WI38 (cell line): ENCODE results near the gene NACC2.
"Not testable (repeated sequence)": the region's sequence is repeated elsewhere in the genome, so short reads cannot be mapped to it uniquely, and the experiment has no call there.

Experiments used
- H3K4me3 ChIP-seq: 2 replicates; pipeline ENCODE4 v1.5.1; 2011; ENCODE audit warnings: low read depth, mild to moderate bottlenecking, control low read depth, low read length
- CTCF ChIP-seq: IDR thresholded peaks from 2 replicates; pipeline ENCODE4 v1.5.1; 2012; ENCODE audit warnings: low read depth, mild to moderate bottlenecking, control low read depth, low read length

NACC2 gene

GRCh38 chr9:136031094-136031493 is 64.0 kb downstream of the NACC2 start:
- TF ChIP-seq CTCF, result no peak
- H3K4me3 ChIP-seq, result no peak overlapping the region

- no peak for TF ChIP-seq CTCF
- H3K4me3 ChIP-seq, result no peak overlapping the region
Observed at GRCh38 chr9:136029556-136029955, 65.5 kb downstream of the NACC2 start.

GRCh38 chr9:136028760-136029470 is 66.2 kb downstream of the NACC2 start:
- TF ChIP-seq CTCF, result no peak

GRCh38 chr9:136026943-136027289 is 68.2 kb downstream of the NACC2 start:
- H3K4me3 ChIP-seq, result not testable (repeated sequence)

More at GRCh38 chr9:136028760-136029470, 66.2 kb downstream of the NACC2 start:
- no peak overlapping the region for H3K4me3 ChIP-seq

GRCh38 chr9:136026266-136026942 is 68.7 kb downstream of the NACC2 start:
- no peak overlapping the region for H3K4me3 ChIP-seq
- TF ChIP-seq CTCF, result no peak

GRCh38 chr9:136025481-136025880 is 69.6 kb downstream of the NACC2 start:
- H3K4me3 ChIP-seq, result no peak overlapping the region
- no peak for TF ChIP-seq CTCF

GRCh38 chr9:136024696-136025316 is 70.3 kb downstream of the NACC2 start:
- TF ChIP-seq CTCF, result no peak
- no peak overlapping the region for H3K4me3 ChIP-seq
